GM19025 (cell line): ENCODE measurements around the gene PSMB4.
"Not testable (repeated sequence)": the region's sequence is repeated elsewhere in the genome, so short reads cannot be mapped to it uniquely, and the experiment has no call there.

Experiments
- ATAC-seq: cut with Tn5 transposase; IDR thresholded peaks from one replicate; pipeline ENCODE4 v1.9.1; 2021; ENCODE audit warnings: mild to moderate bottlenecking, low read depth, moderate library complexity; ENCODE audit not compliant: unreplicated experiment

PSMB4 gene

DNA sequence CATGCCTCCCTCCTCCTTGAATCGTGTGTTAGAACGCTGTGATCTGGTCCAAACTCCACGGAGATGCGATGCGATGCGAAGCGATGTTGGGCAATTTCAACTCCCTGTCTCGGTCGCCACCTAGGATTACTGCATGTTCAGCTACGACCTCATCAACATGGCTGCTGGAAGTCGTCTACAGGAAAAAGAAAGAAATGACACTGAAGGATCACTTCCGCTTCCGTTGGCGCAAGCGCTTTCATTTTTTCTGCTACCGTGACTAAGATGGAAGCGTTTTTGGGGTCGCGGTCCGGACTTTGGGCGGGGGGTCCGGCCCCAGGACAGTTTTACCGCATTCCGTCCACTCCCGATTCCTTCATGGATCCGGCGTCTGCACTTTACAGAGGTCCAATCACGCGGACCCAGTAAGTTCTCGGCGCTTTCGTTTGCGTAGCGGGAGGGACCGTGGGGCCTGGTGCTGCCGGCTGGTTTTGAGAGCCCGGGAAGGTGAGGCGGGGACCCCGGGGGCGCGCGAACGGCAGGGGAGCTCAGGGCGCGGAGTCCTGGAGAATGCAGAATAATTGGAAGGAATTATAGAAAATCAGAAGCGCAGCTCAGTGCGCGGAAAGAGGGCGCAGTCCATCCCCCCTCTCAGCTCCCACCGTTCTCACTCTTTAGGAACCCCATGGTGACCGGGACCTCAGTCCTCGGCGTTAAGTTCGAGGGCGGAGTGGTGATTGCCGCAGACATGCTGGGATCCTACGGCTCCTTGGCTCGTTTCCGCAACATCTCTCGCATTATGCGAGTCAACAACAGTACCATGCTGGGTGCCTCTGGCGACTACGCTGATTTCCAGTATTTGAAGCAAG lies at the start of gene PSMB4:
TSS of gene PSMB4 (plus strand) at position 250 of the 848 bp plus-strand sequence. CDS start at position 265, 15 bp downstream.
- peak; percentile 85 for ATAC-seq

DNA sequence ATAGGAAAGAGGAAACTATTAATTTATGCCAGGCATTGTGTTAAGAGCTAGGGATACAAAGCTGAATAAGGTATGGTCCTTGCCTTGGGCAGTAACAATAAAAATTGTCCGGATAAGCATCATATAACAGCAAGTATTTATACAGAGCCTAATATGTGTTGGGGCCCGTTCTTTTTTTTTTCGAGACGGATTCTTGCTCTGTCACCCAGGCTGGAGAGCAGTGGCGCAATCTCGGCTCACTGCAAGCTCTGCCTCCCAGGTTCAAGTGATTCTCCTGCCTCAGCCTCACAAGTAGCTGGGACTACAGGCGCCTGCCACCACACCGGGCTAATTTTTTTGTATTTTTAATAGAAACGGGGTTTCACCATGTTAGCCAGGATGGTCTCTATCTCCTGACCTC lies 49.0 kb upstream of the PSMB4 start:
- not testable (repeated sequence) for ATAC-seq

DNA sequence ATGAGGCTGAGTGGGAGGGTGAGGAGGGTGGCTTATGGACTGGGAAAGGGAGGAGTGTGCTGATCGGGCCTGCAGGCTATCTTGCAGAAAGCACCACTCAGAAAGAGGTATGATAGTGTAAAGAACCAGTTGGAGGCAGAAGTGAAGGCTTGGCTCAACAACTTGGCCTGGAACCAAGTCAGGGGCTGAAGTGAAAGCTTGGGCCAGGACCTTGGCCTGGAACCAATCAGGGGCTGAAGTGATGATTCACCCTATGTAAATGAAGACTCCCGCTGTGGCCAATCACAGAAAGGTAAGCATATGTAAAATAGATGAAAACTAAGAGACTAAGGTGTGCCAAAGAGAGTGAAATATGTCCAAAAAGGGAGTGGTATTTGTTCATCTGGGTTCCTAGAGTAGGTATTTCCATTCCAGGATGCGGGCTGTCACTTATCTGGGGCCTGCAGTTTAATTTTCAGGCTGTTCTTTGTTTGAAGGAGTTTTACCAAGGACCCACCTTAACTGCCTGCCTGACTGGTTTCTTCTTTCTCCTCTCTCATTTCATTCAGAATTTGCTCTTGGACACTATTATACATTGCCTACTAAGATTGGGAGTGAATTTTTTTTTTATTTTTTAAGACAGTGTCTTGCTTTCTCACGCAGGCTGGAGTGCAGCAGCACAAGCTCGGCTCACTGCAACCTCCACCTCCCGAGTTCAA lies 47.2 kb upstream of the PSMB4 start:
- no peak for ATAC-seq

DNA sequence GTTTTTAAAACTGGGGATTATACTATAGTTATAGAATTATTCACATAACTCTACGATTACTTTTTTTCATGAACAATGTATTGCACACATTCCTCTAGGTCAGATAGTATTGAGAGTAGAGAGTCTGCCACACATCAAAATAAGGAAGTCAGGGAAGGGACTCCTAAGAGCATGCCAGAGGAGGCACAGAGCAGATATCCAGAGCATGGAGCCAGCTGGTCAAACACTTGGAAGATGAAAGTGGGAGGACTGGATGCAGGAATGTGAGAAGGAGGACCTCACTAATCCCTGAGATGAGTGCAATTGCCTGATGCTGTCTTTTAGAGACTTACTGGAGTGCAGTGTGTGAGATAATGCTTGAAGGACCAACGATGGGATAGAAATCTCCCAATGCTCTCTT lies 42.7 kb upstream of the PSMB4 start:
- no peak for ATAC-seq

DNA sequence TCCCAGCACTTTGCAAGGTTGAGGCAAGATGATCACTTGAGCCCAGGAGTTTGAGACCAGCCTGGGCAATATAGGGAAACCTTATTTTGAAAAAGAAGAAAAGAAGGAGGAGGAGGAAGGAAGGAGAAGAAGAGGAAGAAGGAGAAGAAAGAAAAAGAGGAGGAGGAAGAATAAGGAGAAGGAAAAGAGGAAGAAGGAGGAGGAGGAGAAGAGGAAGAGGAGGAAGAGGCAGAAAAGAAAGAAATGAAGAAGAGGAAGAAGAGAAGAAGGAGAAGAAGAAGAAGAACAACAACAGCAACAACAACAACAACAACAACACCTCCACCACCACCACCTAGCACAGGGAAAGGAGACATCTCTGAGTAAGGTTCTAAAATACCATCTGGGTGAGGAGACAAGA lies 37.5 kb upstream of the PSMB4 start:
- no peak for ATAC-seq

DNA sequence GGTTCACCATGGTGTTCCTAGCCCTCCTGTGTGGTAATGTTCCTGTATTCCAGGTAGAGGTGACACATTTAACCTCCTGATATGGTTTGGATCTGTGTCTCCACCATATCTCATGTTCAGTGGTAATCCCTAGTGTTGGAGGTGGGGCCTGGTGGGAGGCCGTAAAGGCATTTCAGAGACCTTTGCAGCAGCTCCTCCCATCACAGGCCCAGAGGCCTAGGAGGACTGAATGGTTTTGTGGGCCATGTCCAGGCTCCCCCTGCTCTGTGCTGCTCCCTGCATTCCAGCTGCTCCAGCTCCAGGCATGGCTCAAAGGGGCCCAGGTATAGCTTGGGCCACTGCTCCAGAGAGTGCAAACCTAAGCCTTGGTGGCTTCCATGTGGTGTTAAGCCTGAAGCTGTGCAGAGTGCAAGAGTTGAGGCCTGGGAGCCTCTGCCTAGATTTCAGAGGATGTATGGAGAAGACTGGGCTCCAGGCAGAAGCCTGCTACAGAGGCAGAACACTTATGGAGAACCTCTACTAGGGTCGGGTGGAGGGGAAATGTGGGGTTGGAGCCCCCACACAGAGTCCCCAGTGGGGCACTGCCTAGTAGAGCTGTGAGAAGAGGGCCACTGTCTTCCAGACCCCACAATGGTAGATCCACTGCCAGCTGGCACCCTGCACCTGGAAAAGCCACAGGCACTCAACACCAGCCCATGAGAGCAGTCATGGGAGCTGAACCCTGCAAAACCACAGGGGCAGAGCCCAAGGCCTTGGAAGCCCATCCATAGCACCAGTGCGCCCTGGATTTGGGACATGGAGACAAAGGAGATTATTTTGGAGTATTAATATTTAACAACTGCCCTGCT lies 36.8 kb upstream of the PSMB4 start:
- ATAC-seq: no peak

DNA sequence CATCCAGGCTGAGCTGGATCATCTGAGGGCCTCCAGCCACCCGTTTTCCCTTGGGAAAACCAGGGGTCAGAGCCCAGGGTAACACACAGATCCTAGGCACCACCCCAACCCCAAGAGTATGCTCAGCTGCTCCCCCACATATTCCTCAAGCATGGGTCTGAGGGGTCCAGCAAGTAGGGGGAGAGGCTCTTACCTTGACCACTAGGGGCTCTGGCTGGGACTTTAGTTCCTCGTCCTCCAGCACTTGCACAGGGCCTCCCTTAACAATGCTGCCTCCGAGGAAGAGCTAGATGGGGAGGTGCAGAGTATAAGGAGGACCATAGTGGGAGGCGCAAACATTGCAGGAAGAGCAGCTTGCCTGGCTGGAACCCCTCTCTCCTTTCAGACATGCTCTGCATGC lies 34.4 kb upstream of the PSMB4 start:
- ATAC-seq: no peak

DNA sequence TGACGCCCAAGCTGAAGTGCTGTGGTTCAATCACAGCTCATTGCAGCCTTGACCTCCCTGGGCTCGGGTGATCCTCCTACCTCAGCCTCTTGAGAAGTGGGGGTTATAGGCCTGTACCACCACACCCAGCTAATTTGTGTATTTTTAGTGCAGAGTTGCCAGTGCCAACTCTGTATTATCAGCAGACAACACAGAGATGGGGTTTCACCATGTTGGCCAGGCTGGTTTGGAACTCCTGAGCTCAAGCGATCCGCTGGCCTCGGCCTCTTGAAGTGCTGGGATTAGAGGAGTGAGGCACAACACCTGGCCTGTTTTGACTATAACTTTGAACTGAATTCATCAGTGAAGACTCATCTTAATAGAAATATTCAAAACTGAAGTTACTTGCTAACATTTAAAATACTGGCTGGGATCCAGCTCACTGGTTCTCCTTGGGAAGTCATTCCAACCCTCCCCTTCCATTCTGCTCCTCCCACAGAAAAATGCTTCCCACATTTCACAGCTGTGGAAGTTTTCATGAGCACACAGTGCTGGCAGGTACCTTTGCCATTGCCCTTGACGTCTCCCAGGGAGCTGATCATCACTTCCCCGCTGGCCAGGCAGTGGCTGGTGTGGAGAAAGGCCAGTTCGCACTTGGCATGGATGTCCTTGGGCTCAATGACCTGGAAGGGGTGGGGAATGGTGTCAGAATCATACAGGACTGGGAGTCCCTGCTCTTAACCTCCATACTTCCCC lies 31.5 kb upstream of the PSMB4 start:
- ATAC-seq: no peak

DNA sequence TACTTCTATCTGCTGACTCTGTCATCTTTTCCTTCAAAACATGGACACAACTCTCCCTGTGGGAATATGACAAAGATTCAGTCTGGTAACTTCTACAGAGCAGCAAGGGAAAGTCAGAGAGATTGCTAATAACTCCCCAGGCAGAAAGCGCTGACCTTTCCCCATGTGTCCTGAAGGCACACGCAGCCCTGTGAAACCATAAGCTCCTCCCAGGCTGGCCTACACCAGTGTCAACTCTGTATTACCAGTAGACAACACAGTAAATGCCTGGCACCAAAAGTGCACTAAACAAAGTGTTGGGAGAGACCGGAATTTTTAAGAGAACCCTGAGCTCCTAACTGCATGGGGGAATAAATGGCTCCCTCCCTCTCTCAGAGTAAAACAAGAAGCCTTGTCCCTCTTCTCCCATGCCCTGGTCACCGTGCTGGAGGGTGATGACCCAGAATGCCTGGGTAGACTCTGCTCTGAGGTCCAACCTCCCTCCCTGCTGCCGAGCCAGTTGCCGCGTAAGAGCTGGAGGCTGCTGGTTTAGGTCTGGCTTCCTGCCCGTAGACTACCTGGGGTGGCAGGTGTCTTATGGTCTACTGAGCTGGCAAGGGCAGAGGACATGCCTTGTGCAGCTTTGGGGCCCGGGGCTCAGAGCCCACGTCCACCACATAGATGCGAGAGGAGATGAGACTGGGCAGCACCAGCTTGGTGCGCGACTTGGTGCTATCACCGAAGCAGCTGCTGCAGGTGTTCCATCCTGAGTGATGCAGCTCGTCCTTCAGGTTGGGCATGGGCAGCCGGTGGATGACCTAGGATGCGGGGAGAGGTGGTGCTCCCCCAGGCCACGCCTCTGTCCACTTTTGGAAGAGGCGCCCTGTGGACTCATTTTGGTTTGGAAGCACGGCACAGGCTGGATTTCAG lies 30.7 kb upstream of the PSMB4 start:
- ATAC-seq: no peak

DNA sequence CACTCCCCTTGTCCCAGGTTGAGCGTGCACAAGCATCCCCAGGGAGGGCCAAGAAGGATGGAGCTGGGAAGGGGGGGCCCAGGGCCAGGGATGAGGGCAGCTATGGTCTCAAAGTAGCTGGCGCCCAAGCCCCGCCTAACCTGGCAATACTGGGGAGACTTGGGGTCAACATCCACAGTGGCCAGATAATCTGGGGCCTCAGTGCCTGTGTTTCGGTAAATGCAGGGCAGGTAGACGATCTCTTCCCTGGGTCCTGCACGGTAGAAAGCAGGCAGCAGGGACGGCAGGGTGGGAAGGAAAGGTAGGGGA lies 30.1 kb upstream of the PSMB4 start:
- no peak for ATAC-seq

DNA sequence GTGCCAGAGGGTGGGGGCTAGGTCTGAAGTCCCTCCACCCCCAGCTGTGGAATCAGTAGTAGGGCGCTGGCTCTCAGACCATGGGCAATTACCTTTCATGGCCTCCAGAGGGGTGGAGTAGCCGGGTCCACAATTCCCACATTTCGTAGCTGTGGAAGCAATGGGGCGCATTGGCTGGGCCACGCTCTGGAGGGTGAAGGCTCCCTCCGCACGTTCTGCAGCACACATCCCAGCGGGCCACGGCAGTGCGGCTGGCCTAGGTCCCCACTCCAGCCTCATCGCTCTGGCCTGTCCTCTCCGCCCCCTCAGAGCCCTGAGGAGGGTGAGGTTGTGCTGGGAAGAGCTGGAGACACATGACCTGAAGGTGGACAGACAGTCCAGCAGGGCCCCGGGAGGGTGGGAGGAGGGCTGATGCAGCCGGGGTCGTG lies 29.7 kb upstream of the PSMB4 start:
- no peak for ATAC-seq

DNA sequence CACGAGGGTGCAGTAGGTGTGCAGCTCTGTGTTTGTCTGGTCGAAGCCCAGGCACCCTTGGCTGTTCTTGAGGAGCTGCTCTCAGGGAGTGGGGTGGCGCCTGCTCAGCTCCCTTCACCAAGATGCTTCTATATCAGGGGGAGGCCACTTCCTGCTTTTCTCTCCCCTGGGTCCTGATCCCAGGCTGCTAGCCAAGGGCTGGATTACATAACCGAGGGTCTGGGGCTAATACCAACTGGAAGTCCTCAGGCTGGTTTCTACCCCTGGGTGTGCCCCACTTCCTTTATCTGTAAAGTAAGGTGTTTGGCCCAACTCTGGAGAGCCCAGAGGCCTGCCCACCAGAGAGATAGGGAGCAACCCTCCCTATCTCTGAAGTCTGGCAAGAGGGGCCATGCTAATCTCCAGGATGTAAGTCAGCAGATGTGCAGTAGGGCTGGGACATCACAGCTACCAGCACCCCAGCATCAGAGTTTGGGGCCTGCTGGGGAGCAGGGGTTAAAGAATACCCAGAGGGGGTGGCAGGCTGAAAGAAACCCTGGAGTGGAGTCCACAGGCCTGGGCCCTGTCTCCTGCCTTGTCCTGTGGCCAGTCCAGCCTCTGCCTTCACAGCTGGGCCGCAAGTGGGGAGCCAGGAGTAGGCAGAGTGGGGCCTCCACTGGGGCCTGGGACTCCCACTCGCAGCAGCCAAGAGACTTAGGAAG lies 29.0 kb upstream of the PSMB4 start:
- no peak for ATAC-seq

DNA sequence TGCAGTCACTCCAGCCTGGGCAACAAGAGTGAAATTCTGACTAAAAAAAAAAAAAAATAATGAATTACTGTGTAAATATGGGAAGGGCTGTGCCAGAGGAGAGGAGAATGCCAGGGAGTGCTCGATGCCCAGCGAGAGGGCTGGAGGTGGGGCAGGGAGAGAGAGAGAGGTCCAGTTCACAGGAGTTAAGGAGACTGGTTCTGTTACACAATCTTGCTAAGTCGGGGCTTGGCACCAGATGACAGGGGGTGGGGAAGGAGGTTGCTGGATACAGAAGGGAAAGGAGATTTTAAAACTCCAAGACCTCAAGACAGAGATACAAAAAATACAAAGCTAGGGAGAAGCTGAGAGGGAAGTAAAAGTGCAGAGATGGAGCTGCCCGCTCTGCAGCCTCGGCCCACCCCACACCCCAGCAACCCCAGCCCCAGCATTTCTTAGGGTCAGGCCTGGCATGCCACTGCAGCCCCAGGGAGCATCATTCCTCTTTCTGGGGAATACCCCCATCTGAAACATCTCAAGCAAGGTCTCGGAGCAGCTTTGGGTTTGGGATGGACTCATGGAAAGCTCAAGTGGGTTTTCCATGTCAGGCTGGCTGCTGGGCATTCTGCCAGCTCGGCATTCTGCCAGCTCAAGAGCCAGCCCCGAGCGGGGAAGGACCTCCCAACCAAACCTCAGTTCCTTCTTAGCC lies 27.9 kb upstream of the PSMB4 start:
- no peak for ATAC-seq

DNA sequence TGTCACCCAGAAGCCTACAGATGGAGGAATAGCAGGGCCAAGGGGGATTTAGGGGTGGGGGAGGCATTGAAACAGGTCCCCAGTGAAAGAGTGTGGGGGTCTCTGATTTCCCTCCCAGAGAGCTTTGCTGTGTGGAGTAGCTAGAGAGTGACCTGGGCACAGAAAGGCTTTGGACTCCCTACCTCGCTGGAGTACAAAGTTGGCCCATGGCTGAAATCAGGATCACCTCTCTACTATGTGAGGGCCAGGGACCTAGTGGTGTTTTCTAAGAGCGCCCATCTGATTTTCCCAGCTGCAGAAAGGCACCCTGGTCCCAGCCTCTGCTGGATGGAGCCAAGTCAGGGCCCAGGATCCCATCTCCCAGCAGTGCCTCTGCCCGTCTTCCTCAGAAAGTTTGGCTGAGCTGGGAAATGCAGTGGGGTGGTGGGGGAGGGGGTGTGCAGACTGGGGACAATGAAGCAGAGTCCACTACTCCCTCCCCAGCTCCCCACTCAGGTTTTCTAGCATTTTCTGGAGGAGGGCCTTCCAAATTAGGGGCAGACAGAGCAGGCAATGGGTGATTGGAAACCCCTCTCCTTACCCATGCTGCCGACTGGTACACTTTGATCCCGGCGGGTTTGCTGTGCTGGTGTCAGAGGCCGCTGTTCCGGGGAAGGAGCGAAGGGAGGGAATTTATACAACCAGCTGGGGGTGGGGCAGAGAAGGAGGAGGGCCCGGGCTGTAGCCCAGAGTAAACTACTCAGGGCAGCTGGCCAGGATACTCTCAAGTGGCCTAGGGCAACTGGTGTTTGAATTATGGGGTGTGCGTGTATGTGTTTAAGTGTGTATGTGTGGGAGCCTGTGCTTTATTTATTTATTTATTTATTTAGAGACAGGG lies 27.1 kb upstream of the PSMB4 start, which contains the start of gene SELENBP1:
TSS of gene SELENBP1 (minus strand) at position 648 of the 877 bp plus-strand sequence. CDS start at position 584, 64 bp downstream.
- no peak for ATAC-seq

DNA sequence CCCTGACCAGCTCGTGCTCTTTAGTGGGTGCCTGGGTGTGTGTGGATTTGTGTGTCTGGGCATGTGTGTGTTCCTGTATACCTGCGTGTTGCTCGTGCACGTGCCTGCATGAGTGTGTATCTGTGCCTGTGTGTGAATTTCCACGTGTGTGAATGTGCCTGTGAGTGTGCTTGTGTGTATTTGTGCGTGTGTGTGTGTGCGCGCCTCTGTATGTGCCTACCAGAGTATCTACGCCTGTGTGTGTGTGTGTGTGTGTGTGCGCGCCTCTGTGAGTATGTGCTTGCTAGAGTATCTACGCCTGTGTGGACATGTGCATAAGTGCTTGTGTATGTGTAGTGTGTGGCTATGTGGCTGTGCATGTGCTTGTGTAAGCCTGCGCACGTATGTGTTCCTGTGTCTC lies 26.2 kb upstream of the PSMB4 start:
- no peak for ATAC-seq

DNA sequence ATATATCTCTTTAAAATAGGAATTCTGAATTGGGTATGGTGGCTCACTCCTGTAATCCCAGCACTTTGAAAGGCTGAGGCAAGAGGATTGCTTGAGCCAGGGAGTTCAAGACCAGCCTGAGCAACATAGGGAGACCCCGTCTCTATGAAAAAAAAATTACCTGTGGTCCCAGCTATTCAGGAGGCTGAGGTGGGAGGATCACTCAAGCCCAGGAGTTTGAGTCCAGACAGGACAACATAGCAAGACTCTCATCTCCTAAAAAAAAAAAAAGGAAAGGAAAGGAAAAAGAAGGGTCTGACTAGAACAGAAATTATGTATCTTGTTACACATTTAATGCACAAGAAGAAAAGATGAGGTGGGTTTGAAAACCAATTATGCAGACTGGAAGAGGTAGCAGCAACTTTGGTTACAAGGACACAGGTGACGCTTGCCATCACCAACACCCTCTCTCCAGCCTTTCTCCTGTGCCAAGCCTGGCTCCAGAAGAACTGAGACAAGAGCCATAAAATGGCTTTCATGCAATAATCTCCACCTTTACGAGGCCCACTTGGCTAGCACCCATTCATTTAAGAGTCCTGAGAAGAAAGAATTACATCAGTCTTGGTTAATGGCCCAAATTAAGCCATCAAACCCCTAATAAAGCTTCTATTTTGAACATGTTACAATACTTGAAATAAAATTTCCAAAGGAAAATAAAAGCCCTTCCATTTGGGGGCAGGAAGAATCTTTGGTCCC lies 22.1 kb upstream of the PSMB4 start:
- ATAC-seq: no peak

DNA sequence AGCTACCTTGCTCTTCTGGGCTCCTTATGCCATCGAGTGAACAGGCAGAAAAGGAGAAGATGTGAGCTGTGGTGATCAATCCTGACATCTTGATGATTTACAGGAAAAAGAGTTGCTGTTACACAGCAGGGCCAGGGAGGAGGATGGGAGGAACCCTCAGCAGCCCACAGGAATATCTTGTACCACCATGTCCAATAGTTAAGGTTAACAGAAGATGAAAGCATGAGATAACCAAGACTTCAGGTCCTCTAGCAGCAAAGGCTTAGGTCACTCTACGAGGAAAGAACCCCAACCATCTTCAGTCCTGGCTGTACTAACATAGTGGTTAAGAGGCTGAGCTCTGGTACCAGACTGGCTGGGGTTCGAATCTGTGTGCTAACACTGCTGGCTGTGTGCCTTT lies 14.8 kb upstream of the PSMB4 start:
- ATAC-seq: no peak
